BE2C (cell line): Measurements from ENCODE around the gene LDLRAD4.

ENCODE experiments used
- DNase-seq: peaks from one replicate; pipeline ENCODE4 v3.0.0-alpha.2; 2020
- H3K27me3 ChIP-seq: fragments of 250-450 bp; sonication (Bioruptor Pico); 2 replicates; pipeline ENCODE4 v1.5.1; 2020; ENCODE audit warnings: mild to moderate bottlenecking
- H3K36me3 ChIP-seq: fragments of 250-450 bp; sonication (Bioruptor Pico); 2 replicates; pipeline ENCODE4 v1.5.1; 2020; ENCODE audit warnings: mild to moderate bottlenecking
- H3K4me1 ChIP-seq: fragments of 250-450 bp; sonication (Bioruptor Pico); 2 replicates; pipeline ENCODE4 v1.5.1; 2020
- H3K4me3 ChIP-seq: 2 replicates; pipeline ENCODE4 v1.5.1; 2011; ENCODE audit warnings: low read depth, low read length
- H3K9me3 ChIP-seq: fragments of 250-450 bp; sonication (Bioruptor Pico); 2 replicates; pipeline ENCODE4 v1.5.1; 2020
- TF ChIP-seq, protein P1 (sequence below): IDR thresholded peaks from 2 replicates; pipeline ENCODE4 v1.5.1; 2012; ENCODE audit warnings: mild to moderate bottlenecking, low read depth, low read length

Gene LDLRAD4

DNA sequence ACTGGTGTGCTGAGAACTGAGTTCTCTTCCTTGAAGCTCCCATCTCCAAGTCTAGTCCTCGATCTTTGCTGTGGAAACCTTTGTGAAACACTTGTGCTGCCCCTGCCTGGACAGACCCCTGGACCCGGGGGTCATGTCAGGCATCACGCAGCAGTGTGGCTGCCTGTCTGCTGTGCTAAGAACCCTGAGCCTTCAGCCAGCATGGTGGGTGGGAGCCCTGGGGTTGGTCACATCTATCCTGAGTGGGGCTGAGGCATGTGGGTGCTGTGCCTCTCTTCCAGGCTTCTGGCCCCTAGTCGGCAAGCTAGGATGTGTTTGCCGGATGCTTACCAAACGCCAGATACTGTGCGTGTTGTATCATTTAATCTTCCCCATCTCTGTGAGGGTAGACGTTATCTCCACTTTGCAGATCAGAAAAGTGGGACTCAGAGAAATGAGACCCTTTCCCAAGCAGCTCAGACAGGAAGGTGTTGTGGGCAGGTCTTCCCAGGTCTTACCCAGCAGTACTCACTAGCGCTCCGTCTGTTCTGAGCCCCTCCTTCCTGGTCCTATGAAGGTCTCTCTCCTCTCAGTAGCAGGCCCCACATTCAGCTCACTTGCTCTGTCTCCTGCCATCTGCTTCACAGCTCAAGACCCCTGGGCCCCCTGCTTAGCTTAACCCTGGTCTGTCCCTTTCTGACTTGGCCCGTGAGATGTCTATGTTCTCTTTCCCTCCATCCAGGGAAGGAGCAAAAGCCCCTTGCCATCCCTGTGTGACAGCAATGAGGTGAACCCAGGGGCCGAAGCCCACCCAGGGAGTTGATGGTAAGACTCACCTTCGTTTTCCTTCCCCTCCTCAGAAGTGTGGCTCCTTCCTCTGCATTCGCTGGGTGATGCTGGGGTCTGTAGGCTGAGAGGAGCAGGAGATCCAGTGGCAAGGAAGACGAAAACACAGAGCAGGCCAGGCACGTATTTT is 265.0 kb downstream of the LDLRAD4 start:
- Histone ChIP-seq H3K36me3 (no peaks in the 10 kb centered on the region), H3K4me3 (no peak overlapping the region), H3K4me1 (no peaks in the 10 kb centered on the region), H3K27me3 (no peaks in the 10 kb centered on the region), H3K9me3 (no peaks in the 10 kb centered on the region)
- DNase-seq, result no peak
- TF ChIP-seq, protein P1, sequence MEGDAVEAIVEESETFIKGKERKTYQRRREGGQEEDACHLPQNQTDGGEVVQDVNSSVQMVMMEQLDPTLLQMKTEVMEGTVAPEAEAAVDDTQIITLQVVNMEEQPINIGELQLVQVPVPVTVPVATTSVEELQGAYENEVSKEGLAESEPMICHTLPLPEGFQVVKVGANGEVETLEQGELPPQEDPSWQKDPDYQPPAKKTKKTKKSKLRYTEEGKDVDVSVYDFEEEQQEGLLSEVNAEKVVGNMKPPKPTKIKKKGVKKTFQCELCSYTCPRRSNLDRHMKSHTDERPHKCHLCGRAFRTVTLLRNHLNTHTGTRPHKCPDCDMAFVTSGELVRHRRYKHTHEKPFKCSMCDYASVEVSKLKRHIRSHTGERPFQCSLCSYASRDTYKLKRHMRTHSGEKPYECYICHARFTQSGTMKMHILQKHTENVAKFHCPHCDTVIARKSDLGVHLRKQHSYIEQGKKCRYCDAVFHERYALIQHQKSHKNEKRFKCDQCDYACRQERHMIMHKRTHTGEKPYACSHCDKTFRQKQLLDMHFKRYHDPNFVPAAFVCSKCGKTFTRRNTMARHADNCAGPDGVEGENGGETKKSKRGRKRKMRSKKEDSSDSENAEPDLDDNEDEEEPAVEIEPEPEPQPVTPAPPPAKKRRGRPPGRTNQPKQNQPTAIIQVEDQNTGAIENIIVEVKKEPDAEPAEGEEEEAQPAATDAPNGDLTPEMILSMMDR, result no peak

DNA sequence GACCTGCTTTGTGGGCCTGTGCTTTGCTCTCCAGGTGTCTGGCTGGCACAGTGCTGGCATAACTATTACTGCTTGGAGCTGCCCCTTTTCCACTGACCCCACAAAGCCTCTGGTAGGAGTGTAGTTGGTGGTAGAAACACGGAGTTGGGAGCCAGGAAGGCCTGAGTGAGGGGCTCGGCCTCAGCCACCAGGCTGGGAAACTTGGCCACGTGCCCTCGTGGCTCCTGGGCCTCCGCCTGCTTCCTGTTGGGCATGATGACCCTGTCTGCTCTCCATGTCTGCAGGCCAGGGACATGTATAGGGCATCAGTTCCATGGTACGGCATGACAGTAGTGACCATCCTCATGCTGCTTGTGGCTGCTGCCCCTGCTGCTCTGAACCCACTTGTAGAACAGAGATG is 266.6 kb downstream of the LDLRAD4 start:
- TF ChIP-seq, protein P1, result no peak
- Histone ChIP-seq H3K4me3 (no peak overlapping the region), H3K9me3 (no peaks in the 10 kb centered on the region), H3K36me3 (no peaks in the 10 kb centered on the region), H3K4me1 (no peaks in the 10 kb centered on the region), H3K27me3 (no peaks in the 10 kb centered on the region)
- DNase-seq, result no peak

DNA sequence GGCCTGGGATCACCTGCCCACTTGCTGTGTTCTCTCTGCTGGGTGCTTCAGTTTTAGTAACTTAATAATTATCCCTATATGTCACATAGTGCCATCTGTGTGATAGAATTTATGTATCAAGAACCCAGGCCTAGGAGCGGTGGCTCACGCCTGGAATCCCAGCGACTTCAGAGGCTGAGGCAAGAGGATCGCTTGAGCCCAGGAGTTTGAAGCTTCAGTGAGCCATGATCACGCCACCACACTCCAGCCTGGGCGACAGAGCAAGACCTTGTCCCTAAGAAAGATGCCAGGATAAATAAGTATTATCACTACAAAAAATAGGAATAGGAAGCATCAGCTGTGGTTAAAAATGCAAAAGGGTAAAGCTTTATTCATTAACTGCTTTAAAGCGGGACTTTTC is 267.0 kb downstream of the LDLRAD4 start:
- Histone ChIP-seq H3K4me3 (no peak overlapping the region), H3K27me3 (no peaks in the 10 kb centered on the region), H3K4me1 (no peaks in the 10 kb centered on the region), H3K9me3 (no peaks in the 10 kb centered on the region), H3K36me3 (no peaks in the 10 kb centered on the region)
- TF ChIP-seq, protein P1, result no peak
- DNase-seq, result no peak

DNA sequence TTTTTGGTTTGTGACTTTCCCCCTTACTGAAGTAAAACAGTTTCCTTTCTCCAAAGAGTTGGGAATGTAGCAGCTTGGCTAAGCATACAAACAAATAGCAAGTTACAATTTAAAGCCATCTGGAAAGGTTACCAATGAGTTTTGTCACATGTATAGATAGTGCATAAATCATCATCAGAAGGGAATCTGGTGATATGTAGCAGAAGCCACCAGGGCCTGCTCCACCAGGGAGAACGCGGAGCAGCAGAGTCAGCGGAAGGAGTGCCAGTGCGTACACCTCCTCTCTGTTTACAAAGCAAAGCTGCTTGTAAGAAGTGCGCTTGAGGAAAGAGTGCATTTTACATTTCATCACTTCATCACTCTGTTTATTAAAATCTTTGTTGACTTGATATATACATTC is 267.7 kb downstream of the LDLRAD4 start:
- H3K4me1 ChIP-seq, result no peaks in the 10 kb centered on the region
- TF ChIP-seq, protein P1, result no peak
- H3K27me3 ChIP-seq, result no peaks in the 10 kb centered on the region
- H3K36me3 ChIP-seq, result no peaks in the 10 kb centered on the region
- no peak for DNase-seq
- no peak overlapping the region for H3K4me3 ChIP-seq
- no peaks in the 10 kb centered on the region for H3K9me3 ChIP-seq

DNA sequence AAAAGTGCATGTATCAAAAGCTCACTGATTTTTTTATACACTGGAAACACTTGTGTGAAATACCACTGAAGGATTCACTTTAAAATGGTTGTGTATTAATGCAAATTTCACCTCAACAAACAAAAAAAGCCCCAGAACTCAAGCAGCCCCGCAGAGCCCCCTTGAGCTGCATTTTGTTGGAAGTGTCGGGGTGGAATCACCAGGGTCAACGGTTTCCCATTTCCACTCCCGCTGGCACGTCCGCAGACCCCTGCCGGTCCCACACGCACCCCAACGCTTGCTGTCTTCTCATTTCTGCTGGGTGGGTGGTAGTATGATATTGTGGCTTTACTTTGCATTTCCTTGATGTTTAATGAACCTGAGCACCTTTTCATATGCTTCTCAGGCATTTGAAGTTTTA is 268.1 kb downstream of the LDLRAD4 start:
- TF ChIP-seq, protein P1, result no peak
- Histone ChIP-seq H3K36me3 (no peaks in the 10 kb centered on the region), H3K27me3 (no peaks in the 10 kb centered on the region), H3K4me3 (no peak overlapping the region), H3K9me3 (no peaks in the 10 kb centered on the region), H3K4me1 (no peaks in the 10 kb centered on the region)
- DNase-seq, result no peak

DNA sequence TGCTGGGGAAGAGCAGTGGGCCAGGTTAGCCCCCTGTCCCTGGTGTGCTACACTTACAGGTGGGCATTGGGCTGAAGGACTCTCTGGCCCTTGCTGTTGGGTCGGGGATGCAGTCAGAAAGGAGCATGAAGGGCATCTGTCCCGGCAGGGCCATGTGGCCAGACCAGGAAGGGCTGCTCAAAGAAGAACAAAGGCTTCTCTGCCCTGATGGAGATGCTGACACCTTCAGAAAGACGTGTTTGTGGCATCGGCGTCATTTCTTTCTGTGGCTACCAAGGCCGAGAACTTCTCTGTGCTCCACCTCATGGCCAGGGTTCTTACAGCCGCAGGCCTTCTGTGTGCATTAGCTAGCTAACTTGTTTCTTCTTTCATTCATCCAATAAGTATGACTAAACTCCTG is 268.7 kb downstream of the LDLRAD4 start:
- TF ChIP-seq, protein P1, result no peak
- Histone ChIP-seq H3K9me3 (no peaks in the 10 kb centered on the region), H3K36me3 (no peaks in the 10 kb centered on the region), H3K4me1 (no peaks in the 10 kb centered on the region), H3K27me3 (no peaks in the 10 kb centered on the region), H3K4me3 (no peak overlapping the region)
- no peak for DNase-seq
